RWPE1 (cell line): ENCODE measurements around the gene CTNNBL1.

ENCODE experiments used
- CTCF ChIA-PET: fragments of 350-600 bp; sonication (Branson Sonifier 250); formaldehyde crosslinking; extraction: SDS; loops from one replicate; lab custom pipeline; 2021; lab: Yijun Ruan, JAX
- POLR2A ChIA-PET: fragments of 400-600 bp; formaldehyde crosslinking; extraction: SDS; loops from one replicate; lab custom pipeline; 2020; ENCODE audit warnings: antibody characterized with exemption; ENCODE audit not compliant: low non-redundant PET; lab: Yijun Ruan, JAX
- DNase-seq: peaks from one replicate; pipeline ENCODE4 v3.0.0; 2012; ENCODE audit warnings: low spot score
- H3K27ac ChIP-seq: fragments of 450-650 bp; 2 replicates; pipeline ENCODE4 v1.5.1; 2017
- TF ChIP-seq, protein P1 (sequence below): fragments of 450-650 bp; conservative IDR thresholded peaks from 2 replicates; pipeline ENCODE4 v1.5.1; 2017; ENCODE audit warnings: low read depth, mild to moderate bottlenecking

CTNNBL1 gene

DNA sequence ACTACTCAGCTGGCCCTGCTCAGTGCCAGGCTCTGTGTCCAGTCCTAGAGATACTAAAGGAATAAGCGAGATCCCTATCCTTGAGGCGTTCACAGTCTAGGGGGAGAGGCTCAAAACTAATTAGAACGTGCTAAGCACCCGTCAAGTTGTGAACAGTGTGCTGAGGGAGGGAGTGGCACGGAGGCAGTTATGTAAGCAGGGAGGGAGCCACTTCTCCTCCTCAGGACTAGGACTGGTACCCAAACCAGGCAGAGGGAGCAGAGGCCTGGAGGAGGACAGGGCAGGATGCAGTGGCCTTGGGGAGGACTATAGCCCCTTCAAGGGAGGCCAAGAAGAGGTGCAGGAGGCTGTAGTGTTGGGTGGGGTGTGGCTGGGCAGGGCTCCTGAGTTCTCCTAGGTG is 169.5 kb downstream of the CTNNBL1 start:
- no peak overlapping the region for H3K27ac ChIP-seq
- POLR2A ChIA-PET: no interaction called here
- TF ChIP-seq, protein P1, sequence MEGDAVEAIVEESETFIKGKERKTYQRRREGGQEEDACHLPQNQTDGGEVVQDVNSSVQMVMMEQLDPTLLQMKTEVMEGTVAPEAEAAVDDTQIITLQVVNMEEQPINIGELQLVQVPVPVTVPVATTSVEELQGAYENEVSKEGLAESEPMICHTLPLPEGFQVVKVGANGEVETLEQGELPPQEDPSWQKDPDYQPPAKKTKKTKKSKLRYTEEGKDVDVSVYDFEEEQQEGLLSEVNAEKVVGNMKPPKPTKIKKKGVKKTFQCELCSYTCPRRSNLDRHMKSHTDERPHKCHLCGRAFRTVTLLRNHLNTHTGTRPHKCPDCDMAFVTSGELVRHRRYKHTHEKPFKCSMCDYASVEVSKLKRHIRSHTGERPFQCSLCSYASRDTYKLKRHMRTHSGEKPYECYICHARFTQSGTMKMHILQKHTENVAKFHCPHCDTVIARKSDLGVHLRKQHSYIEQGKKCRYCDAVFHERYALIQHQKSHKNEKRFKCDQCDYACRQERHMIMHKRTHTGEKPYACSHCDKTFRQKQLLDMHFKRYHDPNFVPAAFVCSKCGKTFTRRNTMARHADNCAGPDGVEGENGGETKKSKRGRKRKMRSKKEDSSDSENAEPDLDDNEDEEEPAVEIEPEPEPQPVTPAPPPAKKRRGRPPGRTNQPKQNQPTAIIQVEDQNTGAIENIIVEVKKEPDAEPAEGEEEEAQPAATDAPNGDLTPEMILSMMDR: no peak
- CTCF ChIA-PET: interaction anchor here (0.7 kb wide), 1 partner anchor 14 kb away, joined by 3 read pairs; no protein-coding TSS in a partner anchor
- no peak for DNase-seq

GRCh38 chr20:37864298-37864697 is 170.5 kb downstream of the CTNNBL1 start:
- ChIA-PET CTCF (interaction anchor here (1.1 kb wide), 1 partner anchor 10 kb away, joined by 3 read pairs; no protein-coding TSS in a partner anchor), POLR2A (no interaction called here)
- no peak overlapping the region for H3K27ac ChIP-seq
- no peak for DNase-seq
- TF ChIP-seq, protein P1: no peak

- no peak overlapping the region for H3K27ac ChIP-seq
- TF ChIP-seq, protein P1: no peak
- ChIA-PET CTCF (interaction anchor here (0.6 to 0.7 kb wide), 3 partner anchors 334 to 1968 kb away, joined by 3 to 5 read pairs (median 4); no protein-coding TSS in a partner anchor), POLR2A (interaction anchor here (0.6 kb wide), 1 partner anchor 35 kb away, joined by 3 read pairs; no protein-coding TSS in a partner anchor)
- DNase-seq: no peak
Measured at GRCh38 chr20:37866051-37866450, 172.2 kb downstream of the CTNNBL1 start.

GRCh38 chr20:37867289-37868195 is 173.7 kb downstream of the CTNNBL1 start:
- CTCF ChIA-PET: no interaction called here
- TF ChIP-seq, protein P1: no peak
- no peak overlapping the region for H3K27ac ChIP-seq
- DNase-seq: no peak
- POLR2A ChIA-PET: no interaction called here

- TF ChIP-seq, protein P1: no peak
- DNase-seq: no peak
- POLR2A ChIA-PET: no interaction called here
- CTCF ChIA-PET: interaction anchor here (1.2 kb wide), 1 partner anchor 12 kb away, joined by 4 read pairs; no protein-coding TSS in a partner anchor
- H3K27ac ChIP-seq: no peak overlapping the region
Measured at GRCh38 chr20:37868851-37869333, 175.1 kb downstream of the CTNNBL1 start.

DNA sequence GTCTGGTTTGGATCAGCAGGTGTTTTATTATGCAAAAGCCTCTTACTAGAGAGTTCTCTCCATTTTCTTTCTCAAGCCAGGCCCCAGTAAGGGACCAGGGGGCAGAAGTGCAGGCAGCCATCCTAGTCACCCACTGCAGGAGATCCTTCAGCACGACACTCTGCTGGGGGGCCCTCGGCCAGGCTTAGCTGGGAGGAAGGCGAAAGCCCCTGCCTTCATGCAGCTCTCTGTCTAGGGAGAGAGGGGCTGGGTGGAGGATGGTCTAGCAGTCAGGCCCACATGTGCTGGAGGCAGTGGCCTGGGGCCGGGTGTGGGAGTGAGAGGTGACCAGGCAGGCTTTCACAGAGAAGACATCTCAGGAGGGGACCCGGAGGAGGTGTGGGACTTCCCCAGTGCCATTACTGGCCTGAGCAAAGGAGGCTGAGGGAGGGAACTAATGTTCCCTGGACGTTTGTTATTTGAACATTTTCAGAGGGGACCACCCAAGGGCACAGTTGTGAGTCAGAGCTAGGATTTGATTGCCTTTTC is 175.6 kb downstream of the CTNNBL1 start:
- ChIA-PET POLR2A (no interaction called here), CTCF (interaction anchor here (1.2 kb wide), 1 partner anchor 11 kb away, joined by 4 read pairs; no protein-coding TSS in a partner anchor)
- DNase-seq: no peak
- TF ChIP-seq, protein P1: no peak
- H3K27ac ChIP-seq: no peak overlapping the region
